IMR-90 (cell line): ENCODE results near the gene GLIS1. TPM values are rescaled to one million over a fixed set of nuclear protein-coding genes. Genes with fewer than 3 reads are reported as not detected.

Source experiments
- ATAC-seq: fragments of 200-7000 bp; cut with Tn5 transposase; 2 replicates; pipeline ENCODE4 v1.9.1; 2020; ENCODE audit warnings: low read depth, mild to moderate bottlenecking, moderate library complexity
- BruUV-seq: library from RNA; stranded (reverse); fragments of 400-500 nt; replicated peaks from 2 replicates; lab custom pipeline; 2021; lab: Mats Ljungman, UMichigan
- CTCF ChIA-PET: fragments of 300-600 bp; formaldehyde crosslinking; extraction: SDS; loops from one replicate; lab custom pipeline; 2021; ENCODE audit warnings: antibody characterized with exemption; lab: Yijun Ruan, JAX
- POLR2A ChIA-PET: fragments of 300-600 bp; sonication (Branson Sonifier 250); formaldehyde crosslinking; loops from one replicate; lab custom pipeline; 2022; ENCODE audit warnings: antibody characterized with exemption; ENCODE audit not compliant: unreplicated experiment; lab: Charles Lee
- DNase-seq: peaks from one replicate; pipeline ENCODE4 v3.0.0; 2013
- H2AFZ ChIP-seq: replicated peaks from 2 replicates; pipeline ENCODE3; 2013; ENCODE audit warnings: low read length, mild to moderate bottlenecking; ENCODE audit not compliant: poor library complexity
- H2AK5ac ChIP-seq: 2 replicates; pipeline ENCODE4 v1.6.1; 2013; ENCODE audit warnings: low read depth, low read length, inconsistent platforms
- H2AK9ac ChIP-seq: replicated peaks from 2 replicates; pipeline ENCODE3; 2013; ENCODE audit warnings: mild to moderate bottlenecking, low read depth, low read length, moderate library complexity; ENCODE audit not compliant: poor library complexity
- H2BK120ac ChIP-seq: 2 replicates; pipeline ENCODE4 v1.6.1; 2013; ENCODE audit warnings: low read depth, low read length, inconsistent platforms
- H2BK15ac ChIP-seq: 3 replicates; pipeline ENCODE4 v1.6.1; 2013; ENCODE audit warnings: low read depth, low read length, inconsistent platforms
- H2BK20ac ChIP-seq: 2 replicates; pipeline ENCODE4 v1.6.1; 2013; ENCODE audit warnings: low read depth, mild to moderate bottlenecking, inconsistent platforms, low read length, moderate library complexity
- H2BK5ac ChIP-seq: 2 replicates; pipeline ENCODE4 v1.6.1; 2013; ENCODE audit warnings: mild to moderate bottlenecking, low read depth, low read length, inconsistent platforms; ENCODE audit not compliant: poor library complexity, severe bottlenecking
- H3K14ac ChIP-seq: replicated peaks from 2 replicates; pipeline ENCODE4 v1.6.1; 2013; ENCODE audit warnings: low read depth, low read length, inconsistent platforms
- H3K18ac ChIP-seq: 2 replicates; pipeline ENCODE4 v1.6.1; 2013; ENCODE audit warnings: low read depth, low read length, control low read depth
- H3K23ac ChIP-seq: 2 replicates; pipeline ENCODE4 v1.6.1; 2013; ENCODE audit warnings: low read depth, low read length, inconsistent platforms
- H3K27ac ChIP-seq: 2 replicates; pipeline ENCODE4 v1.5.1; 2013; ENCODE audit warnings: mild to moderate bottlenecking, control low read depth, low read length; ENCODE audit not compliant: insufficient read depth
- H3K27me3 ChIP-seq: 2 replicates; pipeline ENCODE4 v1.6.1; 2013; ENCODE audit warnings: low read length; ENCODE audit not compliant: control insufficient read depth, insufficient read depth
- H3K36me3 ChIP-seq: 2 replicates; pipeline ENCODE4 v1.6.1; 2013; ENCODE audit warnings: low read length, mixed read lengths; ENCODE audit not compliant: control insufficient read depth, insufficient read depth
- H3K4ac ChIP-seq: 2 replicates; pipeline ENCODE4 v1.6.1; 2013; ENCODE audit warnings: low read depth, low read length, inconsistent platforms
- H3K4me1 ChIP-seq: 2 replicates; pipeline ENCODE4 v1.6.1; 2013; ENCODE audit warnings: low read length, mixed read lengths; ENCODE audit not compliant: control insufficient read depth, insufficient read depth
- H3K4me2 ChIP-seq: 2 replicates; pipeline ENCODE4 v1.6.1; 2013; ENCODE audit warnings: low read depth, mild to moderate bottlenecking, control low read depth, low read length, moderate library complexity
- H3K4me3 ChIP-seq: 2 replicates; pipeline ENCODE4 v1.5.1; 2013; ENCODE audit warnings: low read depth, mild to moderate bottlenecking, control low read depth, low read length, moderate library complexity; ENCODE audit not compliant: insufficient read depth
- H3K56ac ChIP-seq: 2 replicates; pipeline ENCODE4 v1.6.1; 2013; ENCODE audit warnings: low read length, inconsistent platforms; ENCODE audit not compliant: insufficient read depth; ENCODE audit errors: extremely low read depth
- H3K79me1 ChIP-seq, 2 experiments: 2 replicates each; pipeline ENCODE4 v1.6.1; 2013; ENCODE audit warnings: low read length in 2 of 2, inconsistent platforms in 1 of 2, low read depth in 1 of 2
- H3K9ac ChIP-seq: 2 replicates; pipeline ENCODE4 v1.6.1; 2013; ENCODE audit warnings: low read depth, low read length, control low read depth
- H3K9me1 ChIP-seq: 2 replicates; pipeline ENCODE4 v1.6.1; 2013; ENCODE audit warnings: low read length, inconsistent platforms; ENCODE audit not compliant: insufficient read depth
- H3K9me3 ChIP-seq: 2 replicates; pipeline ENCODE4 v1.6.1; 2013; ENCODE audit warnings: low read length; ENCODE audit not compliant: control insufficient read depth, insufficient read depth
- H4K20me1 ChIP-seq: 2 replicates; pipeline ENCODE4 v1.6.1; 2013; ENCODE audit warnings: low read length, inconsistent platforms; ENCODE audit not compliant: insufficient read depth
- H4K5ac ChIP-seq: 2 replicates; pipeline ENCODE4 v1.6.1; 2013; ENCODE audit warnings: mild to moderate bottlenecking, low read depth, low read length, control low read depth
- H4K8ac ChIP-seq, 2 experiments: 2 replicates each; pipeline ENCODE4 v1.6.1; 2013; ENCODE audit warnings: low read depth in 2 of 2, low read length in 2 of 2, control low read depth in 1 of 2, inconsistent platforms in 1 of 2
- H4K91ac ChIP-seq: 2 replicates; pipeline ENCODE4 v1.6.1; 2013; ENCODE audit warnings: low read depth, low read length, inconsistent platforms; ENCODE audit not compliant: insufficient read depth
- BHLHE40 ChIP-seq: fragments of 150-350 bp; IDR thresholded peaks from 2 replicates; pipeline ENCODE4 v1.6.1; 2016; ENCODE audit warnings: mild to moderate bottlenecking, low read depth, low read length
- CEBPB ChIP-seq: IDR thresholded peaks from 2 replicates; pipeline ENCODE4 v1.6.1; 2012; ENCODE audit warnings: low read depth, low read length, improper control_type of control experiment
- CHD1 ChIP-seq: IDR thresholded peaks from 2 replicates; pipeline ENCODE4 v1.6.1; 2012; ENCODE audit warnings: low read depth, low read length, improper control_type of control experiment
- CTCF ChIP-seq: conservative IDR thresholded peaks from 2 replicates; pipeline ENCODE4 v1.5.1; 2012; ENCODE audit warnings: mild to moderate bottlenecking, low read depth, low read length, improper control_type of control experiment
- MAFK ChIP-seq: IDR thresholded peaks from 2 replicates; pipeline ENCODE4 v1.6.1; 2012; ENCODE audit warnings: low read depth, low read length, improper control_type of control experiment
- NFE2L2 ChIP-seq: fragments of 150-350 bp; IDR thresholded peaks from 2 replicates; pipeline ENCODE4 v1.6.1; 2016; ENCODE audit warnings: low read depth, mild to moderate bottlenecking, low read length
- POLR2A ChIP-seq: IDR thresholded peaks from 2 replicates; pipeline ENCODE4 v1.6.1; 2012; ENCODE audit warnings: mild to moderate bottlenecking, low read depth, low read length
- RAD21 ChIP-seq: IDR thresholded peaks from 2 replicates; pipeline ENCODE4 v1.6.1; 2012; ENCODE audit warnings: low read length, improper control_type of control experiment
- RCOR1 ChIP-seq: IDR thresholded peaks from 2 replicates; pipeline ENCODE4 v1.6.1; 2012; ENCODE audit warnings: mild to moderate bottlenecking, low read length, improper control_type of control experiment; ENCODE audit not compliant: insufficient replicate concordance
- RFX5 ChIP-seq: IDR thresholded peaks from 2 replicates; pipeline ENCODE4 v1.8.0; 2012; ENCODE audit warnings: low read depth, mild to moderate bottlenecking, low read length, moderate library complexity
- SMC3 ChIP-seq: fragments of 150-350 bp; IDR thresholded peaks from 2 replicates; pipeline ENCODE4 v1.6.1; 2016; ENCODE audit warnings: low read depth, mild to moderate bottlenecking, antibody characterized with exemption, low read length, moderate library complexity
- WGBS, 2 experiments: methylation state at CpG; one replicate each; pipeline versions ENCODE4 v1.1.5 to v1.1.7; 2013; ENCODE audit warnings: missing lambda C conversion rate in 2 of 2; ENCODE audit not compliant: insufficient read length in 1 of 2; ENCODE audit errors: extremely low coverage in 2 of 2; 5-methylcytosine and 5-hydroxymethylcytosine counted together
- dilution Hi-C: fragments of 300-500 bp; cut with HindIII; formaldehyde crosslinking; loops from one replicate; pipeline ENCODE4 v1.14.3; 2018; ENCODE audit warnings: low sequenced_read_pairs; ENCODE audit not compliant: unreplicated experiment
- in situ Hi-C: fragments of 300-500 bp; cut with MboI; formaldehyde crosslinking; loops from 3 replicates; pipeline ENCODE4 v1.14.3; 2019; ENCODE audit warnings: low sequenced_read_pairs, inconsistent platforms, mixed read lengths
- intact Hi-C: fragments of 100-400 bp; cut with micrococcal nuclease; formaldehyde crosslinking; loops from 2 replicates; pipeline ENCODE4 v1.10.0; 2022
- polyA plus RNA-seq, 3 experiments: library from polyadenylated mRNA; depleted of rRNA; stranded (reverse); fragments of >200 nt; gene quantifications; 2 replicates each; pipeline ENCODE4 v1.2.3, GENCODE V29; 2012; ENCODE audit warnings: low replicate concordance in 1 of 3
- total RNA-seq: library from RNA; depleted of rRNA; stranded (reverse); fragments of >200 nt; gene quantifications from 2 replicates; pipeline ENCODE4 v1.2.3, GENCODE V29; 2012
- TF ChIP-seq, protein P1 (sequence below): fragments of 150-350 bp; IDR thresholded peaks from 2 replicates; pipeline ENCODE4 v1.6.1; 2017; ENCODE audit warnings: mild to moderate bottlenecking, antibody characterized with exemption, low read length, low read depth
- TF ChIP-seq, protein P2 (sequence below): fragments of 150-350 bp; IDR thresholded peaks from 2 replicates; pipeline ENCODE4 v1.6.1; 2016; ENCODE audit warnings: low read depth, mild to moderate bottlenecking, low read length, moderate library complexity, borderline replicate concordance

Gene GLIS1
- total and polyA plus RNA-seq, 2 of the 4 experiments (the other 2 are of a cell fraction): 0.18 to 2.3 TPM

DNA sequence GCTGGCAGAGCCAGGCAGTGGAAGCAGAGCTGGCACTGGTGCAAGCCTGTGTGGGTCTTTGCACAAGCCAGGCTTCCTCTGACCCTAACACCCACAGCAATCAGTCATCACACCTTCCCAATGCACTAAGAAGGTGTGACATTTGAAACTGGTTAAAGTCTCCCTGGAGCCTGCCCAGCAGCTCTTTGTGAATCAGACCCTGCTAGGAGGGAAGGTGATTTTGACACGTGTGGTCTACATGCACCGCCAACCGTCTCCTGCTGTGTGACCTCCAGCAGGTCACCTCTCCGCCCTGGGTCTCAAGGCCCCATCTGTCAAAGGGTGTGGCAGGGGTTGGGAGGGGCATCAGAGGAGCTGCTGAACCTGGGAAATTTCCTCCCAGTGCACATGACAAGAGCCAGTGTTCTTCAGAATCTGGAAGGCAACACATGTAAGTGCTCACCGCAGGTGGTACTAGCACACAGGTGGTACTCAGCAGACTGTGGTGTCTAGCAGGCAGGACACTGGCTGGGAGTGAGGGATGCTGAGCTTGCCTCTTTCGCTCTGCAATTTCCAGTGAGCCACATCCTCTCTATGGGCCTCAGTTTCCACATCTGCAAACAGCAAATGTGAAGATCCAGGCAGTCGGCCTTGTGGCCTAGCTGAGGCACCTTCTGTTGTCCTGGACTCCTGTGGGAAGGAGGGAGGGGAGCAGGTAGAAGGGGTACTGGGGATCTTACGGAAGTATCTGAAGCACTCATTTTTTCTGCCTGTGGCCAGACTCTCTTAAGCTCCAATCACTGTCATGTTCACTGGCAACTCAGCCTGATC is 156.5 kb downstream of the GLIS1 start (continued):
- TF ChIP-seq RAD21: no peak

DNA sequence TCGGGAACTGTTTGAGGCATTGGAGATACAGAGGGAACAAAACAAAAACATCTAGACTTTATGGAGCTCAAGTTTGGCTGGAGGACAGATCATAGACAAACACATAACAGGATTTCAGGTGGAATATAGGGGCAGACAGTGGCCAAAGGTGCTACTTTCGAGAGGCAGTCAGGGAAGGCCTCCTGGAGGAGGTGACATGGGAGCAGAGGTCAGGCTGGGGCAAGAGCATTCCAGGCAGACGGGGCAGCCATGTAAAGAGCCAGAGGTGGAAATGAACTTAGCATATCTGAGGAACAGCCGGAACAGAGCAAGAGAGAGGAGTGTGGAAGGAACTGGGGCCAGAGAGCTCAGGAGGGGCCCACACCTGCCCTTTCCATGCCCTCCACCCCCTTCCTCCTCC is 157.5 kb downstream of the GLIS1 start:
- no peaks in the 10 kb centered on the region for H4K20me1 ChIP-seq
- H3K36me3 ChIP-seq: no peaks in the 10 kb centered on the region; the same call in 1 of the 2 replicates
- no peak for ATAC-seq
- peaks cover 15% of the 10 kb centered on the region; the same call in 1 of the 2 replicates for H3K9me1 ChIP-seq
- ChIA-PET CTCF (interaction anchor here (0.6 to 1.1 kb wide), 2 partner anchors 9 to 1747 kb away, joined by 3 read pairs; no protein-coding TSS in a partner anchor), POLR2A (no interaction called here)
- H4K8ac ChIP-seq: no peak overlapping the region
- no peak overlapping the region for H4K5ac ChIP-seq
- no peak overlapping the region for H3K23ac ChIP-seq
- no peaks in the 10 kb centered on the region for H3K27me3 ChIP-seq
- H2BK120ac ChIP-seq: no peak overlapping the region
- no peak overlapping the region for H2AK9ac ChIP-seq
- dilution Hi-C loops: no loop called here
- H2AK5ac ChIP-seq: no peak overlapping the region
- no TSS peak for BruUV-seq
- H4K91ac ChIP-seq: no peak overlapping the region
- no peak for DNase-seq
- no peak overlapping the region for H3K56ac ChIP-seq
- no peaks in the 10 kb centered on the region for H3K9me3 ChIP-seq
- in situ Hi-C loops: no loop called here
- H3K18ac ChIP-seq: no peak overlapping the region
- H3K79me1 ChIP-seq: no peaks in the 10 kb centered on the region
- no peak overlapping the region for H2AFZ ChIP-seq
- no peak overlapping the region for H3K27ac ChIP-seq
- H2BK5ac ChIP-seq: no peak overlapping the region
- H3K4me3 ChIP-seq: no peak overlapping the region
- no peak overlapping the region for H3K4ac ChIP-seq
- intact Hi-C loops: no loop called here
- 70% methylated on average over 2 of the region's 4 CpGs; no CpG with 5 or more reads in 1 of the 2 experiments for WGBS, 2 experiments
- H3K9ac ChIP-seq: no peak overlapping the region
- H3K14ac ChIP-seq: no peak overlapping the region
- no peak overlapping the region for H3K4me2 ChIP-seq
- H2BK20ac ChIP-seq: no peak overlapping the region
- peaks cover 5% of the 10 kb centered on the region; the same call in 1 of the 2 replicates for H3K4me1 ChIP-seq
- no peak overlapping the region for H2BK15ac ChIP-seq
- TF ChIP-seq CHD1 (no peak), BHLHE40 (no peak), NFE2L2 (no peak), POLR2A (no peak), RAD21 (no peak), RFX5 (no peak), RCOR1 (no peak), SMC3 (no peak), CEBPB (no peak), CTCF (no peak), MAFK (no peak)
- TF ChIP-seq, protein P1, sequence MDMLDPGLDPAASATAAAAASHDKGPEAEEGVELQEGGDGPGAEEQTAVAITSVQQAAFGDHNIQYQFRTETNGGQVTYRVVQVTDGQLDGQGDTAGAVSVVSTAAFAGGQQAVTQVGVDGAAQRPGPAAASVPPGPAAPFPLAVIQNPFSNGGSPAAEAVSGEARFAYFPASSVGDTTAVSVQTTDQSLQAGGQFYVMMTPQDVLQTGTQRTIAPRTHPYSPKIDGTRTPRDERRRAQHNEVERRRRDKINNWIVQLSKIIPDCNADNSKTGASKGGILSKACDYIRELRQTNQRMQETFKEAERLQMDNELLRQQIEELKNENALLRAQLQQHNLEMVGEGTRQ: no peak
- TF ChIP-seq, protein P2, sequence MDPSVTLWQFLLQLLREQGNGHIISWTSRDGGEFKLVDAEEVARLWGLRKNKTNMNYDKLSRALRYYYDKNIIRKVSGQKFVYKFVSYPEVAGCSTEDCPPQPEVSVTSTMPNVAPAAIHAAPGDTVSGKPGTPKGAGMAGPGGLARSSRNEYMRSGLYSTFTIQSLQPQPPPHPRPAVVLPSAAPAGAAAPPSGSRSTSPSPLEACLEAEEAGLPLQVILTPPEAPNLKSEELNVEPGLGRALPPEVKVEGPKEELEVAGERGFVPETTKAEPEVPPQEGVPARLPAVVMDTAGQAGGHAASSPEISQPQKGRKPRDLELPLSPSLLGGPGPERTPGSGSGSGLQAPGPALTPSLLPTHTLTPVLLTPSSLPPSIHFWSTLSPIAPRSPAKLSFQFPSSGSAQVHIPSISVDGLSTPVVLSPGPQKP: no peak
